NCI-H1694 (cell line): Measurements from ENCODE around the gene CAMK2B.
"Not testable (repeated sequence)": the region's sequence is repeated elsewhere in the genome, so short reads cannot be mapped to it uniquely, and the experiment has no call there.

Experiments
- DNase-seq: peaks from one replicate; lab custom pipeline; 2025; lab: John Stamatoyannopoulos, UW

CAMK2B gene

DNA sequence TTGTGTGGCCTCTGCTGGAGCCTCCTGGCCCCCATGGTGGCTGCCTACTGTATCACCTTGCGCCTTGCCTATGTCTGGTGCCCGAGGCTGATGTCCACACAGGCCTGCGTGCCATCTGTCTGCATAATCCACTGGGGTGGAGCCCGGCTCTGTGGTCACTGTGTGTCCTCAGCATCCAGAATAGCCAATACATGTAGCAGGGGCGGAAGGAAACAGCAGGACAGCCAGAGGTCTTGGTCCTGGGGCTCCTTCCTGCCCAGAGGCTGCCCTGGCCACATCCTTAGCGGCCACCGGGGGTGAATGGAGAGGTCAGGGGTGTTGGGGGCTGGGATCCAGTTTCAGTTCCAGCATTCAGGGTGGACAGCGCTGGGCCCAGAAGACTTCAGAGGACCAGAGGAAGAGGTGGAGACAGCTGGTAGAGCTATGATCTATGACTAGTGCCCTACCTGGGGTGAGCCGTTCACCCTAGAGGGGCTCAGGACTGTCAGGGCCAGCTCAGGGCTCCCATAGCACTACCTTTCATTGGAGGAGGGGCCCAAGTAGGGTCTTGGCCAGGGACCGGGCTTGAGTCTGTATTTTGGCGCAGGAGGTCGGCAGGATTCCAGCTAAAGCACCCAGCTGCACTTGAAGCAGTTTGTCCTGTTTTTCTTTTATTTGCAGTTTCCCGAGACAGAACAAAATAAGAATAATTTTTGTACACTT lies 108.7 kb downstream of the CAMK2B start:
- no peak for DNase-seq

DNA sequence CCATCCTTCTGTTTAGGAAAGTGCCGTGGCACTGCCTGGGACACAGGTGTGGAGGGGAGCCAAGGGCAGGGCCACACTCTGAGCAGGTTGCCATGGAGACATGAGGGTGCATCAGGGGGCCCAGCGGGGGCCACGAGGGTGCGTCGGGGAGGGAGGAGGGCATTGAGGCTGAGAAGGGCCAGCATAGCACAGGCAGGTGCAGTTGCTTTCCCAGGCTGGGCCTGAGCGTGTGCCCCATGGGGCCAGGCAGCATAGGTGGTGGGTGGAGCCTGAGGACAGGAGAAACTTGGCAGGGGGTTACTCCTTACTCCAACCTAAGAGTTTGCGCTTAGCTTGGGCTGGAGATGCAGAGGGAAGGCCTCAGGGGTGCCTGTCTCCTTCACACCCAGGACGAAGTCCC lies 109.4 kb downstream of the CAMK2B start:
- DNase-seq: no peak

DNA sequence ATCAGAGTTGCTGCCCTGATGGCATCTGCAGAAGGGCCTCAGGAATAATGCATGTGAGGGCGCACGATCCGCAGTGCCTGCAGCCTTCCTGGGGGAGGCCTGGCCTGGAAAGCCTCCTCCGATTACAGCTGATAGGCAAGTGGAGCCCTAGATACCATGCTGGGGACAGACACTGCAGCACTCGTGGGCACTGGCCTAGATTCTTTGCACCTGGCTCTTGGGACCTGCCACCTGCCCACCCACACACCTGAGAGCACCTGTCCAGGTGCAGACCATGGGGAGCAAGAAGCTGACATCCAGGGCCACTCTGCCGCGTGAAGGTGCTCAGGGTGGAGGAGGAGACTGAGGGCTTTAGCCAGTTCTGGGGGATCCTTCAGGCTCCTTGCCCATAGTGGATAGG lies 109.9 kb downstream of the CAMK2B start:
- no peak for DNase-seq

DNA sequence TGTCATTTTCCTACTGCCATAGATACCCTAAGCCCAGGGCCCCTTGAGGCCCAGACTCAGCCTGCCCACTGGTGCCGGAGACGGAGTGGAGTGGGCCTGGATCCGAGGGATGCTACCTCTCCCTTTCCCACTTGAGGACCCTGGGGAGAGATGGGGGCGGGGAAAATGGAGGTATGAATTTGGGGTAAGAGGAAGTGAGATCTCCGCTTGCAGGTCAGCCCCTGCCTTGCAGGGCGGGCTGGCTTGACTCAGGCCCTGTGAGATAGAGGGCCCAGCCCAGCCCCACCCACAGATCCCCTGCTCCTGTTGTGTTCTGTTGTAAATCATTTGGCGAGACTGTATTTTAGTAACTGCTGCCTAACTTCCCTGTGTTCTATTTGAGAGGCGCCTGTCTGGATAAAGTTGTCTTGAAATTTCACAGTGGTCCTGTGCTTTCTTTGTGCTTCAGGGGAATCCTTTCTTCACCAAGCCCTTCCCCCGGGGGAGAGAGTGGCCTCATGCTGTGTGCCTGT lies 111.5 kb downstream of the CAMK2B start:
- no peak for DNase-seq

DNA sequence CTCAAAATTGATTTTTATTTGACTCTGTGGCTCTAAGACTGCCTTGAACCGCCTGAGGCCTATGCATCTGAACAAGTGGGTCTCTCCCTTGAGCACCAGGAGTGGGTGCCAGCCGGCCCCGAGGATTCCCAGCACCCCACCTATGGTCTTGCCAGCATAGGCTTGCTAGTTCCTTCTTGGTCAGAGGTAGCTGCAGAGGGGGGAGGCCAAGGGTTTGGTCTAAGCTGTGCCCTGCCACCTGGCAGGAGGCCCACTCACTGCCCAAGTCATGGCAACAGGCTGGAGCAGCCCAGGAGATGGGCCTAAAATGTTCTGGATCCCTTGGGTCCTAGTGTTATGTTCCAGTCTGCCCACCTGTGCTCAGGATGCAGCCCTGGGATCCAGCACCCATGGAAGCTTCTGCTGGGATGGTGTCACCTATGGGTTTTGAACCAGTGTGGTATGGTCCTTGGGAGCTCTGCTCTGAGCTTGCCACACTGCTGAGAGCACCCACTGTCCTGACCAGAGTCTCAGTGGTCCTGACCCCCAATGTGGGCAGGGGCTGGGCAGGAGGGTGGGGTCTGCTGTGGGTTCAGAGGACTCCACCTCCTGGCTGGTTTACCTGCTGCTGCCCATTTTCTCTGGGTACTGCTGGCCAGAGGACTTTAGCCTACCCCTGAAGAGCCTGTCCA lies 112.1 kb downstream of the CAMK2B start:
- DNase-seq: no peak

DNA sequence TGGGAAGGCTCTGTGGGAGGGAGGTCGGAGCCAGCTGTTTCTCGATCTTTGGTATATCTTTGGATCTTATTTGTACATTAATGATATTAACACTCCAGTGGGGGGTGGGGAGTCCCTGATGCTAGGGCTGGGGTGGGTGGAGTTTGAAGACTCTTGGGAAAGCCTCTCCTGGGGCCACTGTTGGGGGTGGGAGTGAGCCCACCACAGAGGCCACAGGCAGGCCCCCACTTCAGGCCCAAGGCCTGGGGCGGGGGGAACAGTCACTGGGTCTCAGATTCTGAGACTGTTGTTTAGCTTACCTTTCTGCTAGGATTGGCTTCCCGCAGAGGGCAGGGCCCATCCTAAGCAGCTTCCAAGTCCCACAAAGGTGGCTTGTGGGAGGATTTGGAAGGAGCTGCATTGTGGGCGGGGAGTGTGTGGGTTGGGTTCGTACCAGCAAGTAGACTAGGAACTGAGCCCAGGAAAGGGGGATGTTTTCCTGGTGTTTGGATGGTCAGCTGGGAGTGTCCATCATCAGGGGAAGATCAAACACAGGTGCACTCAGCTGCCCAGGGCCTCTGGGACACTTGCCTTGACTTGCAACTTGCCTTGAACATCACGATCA lies 112.7 kb downstream of the CAMK2B start:
- no peak for DNase-seq

DNA sequence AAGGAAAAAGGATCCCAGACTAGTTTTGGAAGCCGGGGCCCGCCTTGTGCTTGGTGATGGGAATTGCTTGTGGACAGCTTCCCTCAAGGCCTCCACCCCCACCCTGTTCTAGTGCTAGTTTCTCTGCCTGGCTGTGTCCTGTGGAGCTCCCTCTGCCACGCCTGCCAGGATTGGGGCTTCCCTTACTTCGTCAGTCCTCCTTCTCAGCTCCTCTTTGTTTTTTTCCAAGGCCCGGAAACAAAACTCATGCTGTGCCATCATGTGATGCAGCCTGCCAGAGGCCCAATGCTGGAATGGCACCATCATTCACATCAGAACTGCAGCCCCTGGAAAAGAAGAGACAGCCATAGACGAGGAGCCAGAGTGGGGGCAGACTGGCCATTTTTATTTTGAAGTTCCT lies 113.4 kb downstream of the CAMK2B start:
- no peak for DNase-seq

DNA sequence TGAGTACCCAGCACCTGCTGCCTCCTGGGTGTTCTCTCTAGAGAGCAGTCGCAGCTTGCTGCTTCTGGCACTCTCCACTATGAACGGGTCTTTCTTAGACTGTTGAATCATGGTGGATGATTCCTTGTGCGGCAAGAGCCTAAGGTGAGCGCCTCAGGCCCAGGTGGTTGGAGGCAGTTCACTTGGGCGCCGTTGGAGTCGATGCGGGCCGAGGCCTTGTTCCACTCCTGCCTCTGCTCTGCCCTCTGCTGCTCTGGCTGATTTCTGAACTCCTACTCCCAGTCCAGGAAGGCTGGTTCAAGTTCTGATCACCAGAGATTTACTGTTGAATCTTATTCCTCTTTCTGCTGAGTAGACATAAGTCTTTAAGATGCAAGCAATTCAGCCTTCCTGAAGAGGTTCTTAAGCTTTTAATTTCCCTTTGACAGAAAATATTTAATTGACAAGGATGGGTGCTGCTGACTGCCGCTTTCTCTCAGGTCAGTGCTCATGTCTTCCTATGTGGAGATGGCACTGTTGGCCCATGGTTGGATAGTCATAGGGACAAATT lies 114.2 kb downstream of the CAMK2B start:
- no peak for DNase-seq

DNA sequence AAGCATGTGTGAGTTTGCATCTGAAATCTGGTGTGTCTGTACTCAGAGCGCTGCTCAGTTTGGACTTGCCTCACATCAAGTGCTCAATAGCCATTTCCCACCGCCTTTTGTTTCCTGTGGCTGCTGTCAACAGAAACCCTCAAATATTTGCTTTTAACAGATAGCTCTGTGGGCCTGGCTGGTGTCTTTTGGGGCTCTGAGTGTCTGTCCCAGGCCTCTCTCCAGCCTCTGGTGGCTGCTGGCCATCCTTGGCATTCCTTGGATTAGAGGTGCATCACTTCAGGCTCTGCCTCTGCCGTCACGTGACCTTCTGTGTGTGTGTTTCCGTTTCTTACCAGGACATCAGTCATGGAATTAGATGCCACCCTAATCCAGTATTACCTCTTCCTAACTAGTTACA lies 115.3 kb downstream of the CAMK2B start:
- no peak for DNase-seq

DNA sequence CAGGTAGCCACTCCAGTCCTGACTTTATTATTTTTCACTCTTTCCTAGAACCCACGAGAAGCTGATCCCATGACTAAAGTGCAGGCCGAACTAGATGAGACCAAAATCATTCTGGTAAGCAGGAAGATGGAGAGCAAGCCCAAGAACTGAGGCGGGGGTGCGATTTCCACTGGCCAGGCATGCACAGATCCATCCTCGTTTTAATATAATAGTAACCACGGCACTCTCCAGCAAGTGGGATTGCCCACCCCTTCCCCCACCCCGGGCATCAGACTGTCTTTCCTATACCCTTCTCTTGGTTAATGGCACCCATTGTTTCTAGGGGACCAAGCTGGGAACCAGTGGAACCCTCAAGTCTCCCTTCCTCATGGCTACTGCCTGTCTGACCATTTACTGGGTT lies 117.3 kb downstream of the CAMK2B start:
- DNase-seq: no peak

DNA sequence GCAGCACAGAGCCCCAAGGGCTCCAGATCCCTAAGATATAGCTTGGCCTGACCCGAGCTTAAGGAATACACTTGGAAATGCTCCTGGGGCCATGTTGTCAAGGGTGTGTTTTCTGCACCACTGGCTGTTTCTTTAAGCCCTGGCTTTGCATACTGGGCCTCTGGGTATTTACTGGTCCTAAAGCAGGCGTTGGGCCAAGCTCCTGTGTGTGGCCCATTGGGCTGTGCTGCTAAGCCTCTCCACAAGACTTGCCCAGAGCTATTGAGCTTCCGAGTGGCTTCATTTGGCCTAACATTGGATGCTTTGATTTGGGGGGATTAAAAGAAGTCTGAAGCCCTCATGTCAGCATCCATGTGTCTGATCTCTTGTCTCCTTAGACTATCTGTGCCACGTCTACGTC lies 119.4 kb downstream of the CAMK2B start:
- no peak for DNase-seq

DNA sequence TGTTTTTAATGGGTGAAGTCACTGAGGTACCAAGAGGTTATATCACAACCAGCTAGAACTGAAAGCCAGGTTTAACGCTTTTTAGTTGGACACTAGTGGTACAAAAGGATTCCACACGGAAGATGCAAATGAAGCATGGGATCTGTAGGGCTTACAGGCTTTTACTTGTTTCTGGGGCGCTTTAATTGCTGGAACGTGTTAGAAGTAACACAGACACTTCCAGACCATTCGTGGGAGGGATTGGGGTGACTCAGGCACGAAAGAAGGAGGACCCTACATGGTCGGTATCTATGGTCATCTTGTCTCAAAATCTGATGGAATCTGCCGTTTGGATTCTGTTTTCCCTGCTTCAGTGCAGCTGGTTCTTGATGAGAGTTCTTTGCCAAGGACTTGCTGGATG lies 123.6 kb downstream of the CAMK2B start:
- DNase-seq: no peak

DNA sequence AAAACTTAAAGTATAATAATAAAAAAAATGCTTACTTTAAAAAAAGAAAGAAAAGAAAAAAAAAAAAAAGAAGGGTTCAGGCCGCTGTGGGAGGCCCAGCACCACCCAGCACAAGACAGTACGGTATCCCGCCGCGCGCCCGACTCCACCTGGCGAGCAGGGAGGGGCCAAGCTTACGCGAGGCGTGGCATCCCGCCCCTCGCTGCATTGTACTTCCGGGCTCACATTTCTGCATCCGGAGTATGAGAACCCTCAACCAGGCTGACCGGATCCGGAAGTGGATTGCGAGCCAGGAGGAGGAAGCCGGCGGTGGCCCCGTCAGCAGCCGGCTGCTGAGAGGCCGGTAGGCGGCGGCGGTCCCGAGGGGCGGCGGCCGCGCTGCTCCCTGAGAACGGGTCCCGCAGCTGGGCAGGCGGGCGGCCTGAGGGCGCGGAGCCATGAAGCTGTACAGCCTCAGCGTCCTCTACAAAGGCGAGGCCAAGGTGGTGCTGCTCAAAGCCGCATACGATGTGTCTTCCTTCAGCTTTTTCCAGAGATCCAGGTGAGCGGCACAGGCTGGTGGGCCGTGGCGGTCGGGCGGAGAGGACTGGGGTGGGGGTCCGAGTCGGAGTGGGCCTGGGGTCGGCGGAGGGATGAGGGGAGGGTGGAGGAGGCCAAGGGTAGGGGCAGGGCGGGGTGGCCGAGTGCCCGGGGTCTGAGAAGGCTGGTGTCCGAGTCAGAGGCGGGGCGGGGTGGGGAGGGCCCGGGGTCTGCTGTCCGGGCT lies 124.5 kb downstream of the CAMK2B start, which contains the start of gene YKT6:
Gene YKT6, plus strand, starts transcription at position 280 of the 763 bp plus-strand sequence. Its CDS starts 158 bp downstream, at position 438.
- peak; percentile 94 for DNase-seq

DNA sequence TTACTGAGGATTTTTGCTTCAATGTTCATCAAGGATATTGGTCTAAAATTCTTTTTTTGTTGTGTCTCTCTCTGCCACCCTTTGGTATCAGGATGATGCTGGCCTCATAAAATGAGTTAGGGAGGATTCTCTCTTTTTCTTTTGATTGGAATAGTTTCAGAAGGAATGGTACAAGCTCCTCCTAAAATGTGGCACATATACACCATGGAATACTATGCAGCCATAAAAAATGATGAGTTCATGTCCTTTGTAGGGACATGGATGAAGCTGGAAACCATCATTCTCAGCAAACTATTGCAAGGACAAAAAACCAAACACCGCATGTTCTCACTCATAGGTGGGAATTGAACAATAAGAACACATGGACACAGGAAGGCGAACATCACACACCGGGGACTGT lies 125.2 kb downstream of the CAMK2B start:
- not testable (repeated sequence) for DNase-seq

DNA sequence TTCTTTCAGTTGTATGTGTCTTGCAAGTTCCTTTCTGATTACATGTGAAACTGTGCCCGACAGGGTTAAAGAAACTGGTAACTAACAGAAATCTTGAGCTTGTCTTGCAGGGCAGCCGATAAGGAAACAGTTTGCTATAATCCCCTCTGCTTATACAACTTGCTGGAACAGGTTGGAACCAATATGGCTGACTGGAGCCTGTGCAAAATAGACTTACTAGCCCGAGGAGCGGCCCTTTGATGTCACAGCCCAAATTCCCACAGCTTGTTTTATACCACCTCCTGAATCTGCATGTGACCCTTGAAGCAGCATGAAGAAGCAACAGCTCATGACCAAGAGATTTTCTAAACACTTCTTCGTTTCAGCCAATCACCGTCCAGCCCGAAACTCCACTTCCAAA lies 127.9 kb downstream of the CAMK2B start:
- DNase-seq: no peak

DNA sequence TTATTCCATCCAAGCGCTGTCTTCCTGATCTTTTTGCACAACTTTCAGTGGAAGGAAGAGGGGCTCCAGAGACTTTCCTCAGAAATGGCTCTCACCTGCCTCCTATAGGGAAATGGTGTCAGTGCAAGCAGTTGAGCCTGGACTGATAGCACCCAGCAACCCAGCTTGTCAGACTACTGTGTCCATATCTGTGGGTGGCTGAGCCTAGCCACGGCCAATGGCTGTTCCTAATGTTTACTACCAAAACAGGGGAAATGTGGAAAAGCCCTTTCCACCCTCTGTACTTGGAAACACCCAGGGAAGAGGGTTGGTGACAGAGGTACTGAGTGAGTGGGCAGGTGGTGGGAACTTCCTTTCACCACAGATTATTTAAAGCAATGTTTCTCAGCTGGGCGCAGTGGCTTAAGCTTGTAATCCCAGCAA lies 128.9 kb downstream of the CAMK2B start:
- peak; percentile 81 for DNase-seq

DNA sequence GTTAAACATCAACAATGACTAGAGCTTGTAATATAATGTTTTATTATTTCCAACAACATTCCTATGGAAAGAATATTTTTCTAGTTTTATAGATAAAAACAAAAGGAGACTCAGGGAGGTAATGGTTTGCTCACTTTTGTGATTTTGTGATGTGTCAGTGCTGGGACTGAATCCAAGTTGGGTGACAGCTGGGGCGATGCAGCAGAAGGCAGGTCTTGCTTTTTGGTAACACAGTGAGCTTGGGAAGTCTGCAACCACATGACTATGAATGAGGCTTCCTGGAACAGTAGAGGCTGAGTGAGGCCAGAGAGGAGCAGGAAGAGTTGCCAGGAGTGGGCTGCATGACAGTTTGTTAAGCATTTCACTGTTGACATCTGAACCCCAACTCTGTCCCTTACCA lies 129.5 kb downstream of the CAMK2B start:
- DNase-seq: peak; percentile 88

DNA sequence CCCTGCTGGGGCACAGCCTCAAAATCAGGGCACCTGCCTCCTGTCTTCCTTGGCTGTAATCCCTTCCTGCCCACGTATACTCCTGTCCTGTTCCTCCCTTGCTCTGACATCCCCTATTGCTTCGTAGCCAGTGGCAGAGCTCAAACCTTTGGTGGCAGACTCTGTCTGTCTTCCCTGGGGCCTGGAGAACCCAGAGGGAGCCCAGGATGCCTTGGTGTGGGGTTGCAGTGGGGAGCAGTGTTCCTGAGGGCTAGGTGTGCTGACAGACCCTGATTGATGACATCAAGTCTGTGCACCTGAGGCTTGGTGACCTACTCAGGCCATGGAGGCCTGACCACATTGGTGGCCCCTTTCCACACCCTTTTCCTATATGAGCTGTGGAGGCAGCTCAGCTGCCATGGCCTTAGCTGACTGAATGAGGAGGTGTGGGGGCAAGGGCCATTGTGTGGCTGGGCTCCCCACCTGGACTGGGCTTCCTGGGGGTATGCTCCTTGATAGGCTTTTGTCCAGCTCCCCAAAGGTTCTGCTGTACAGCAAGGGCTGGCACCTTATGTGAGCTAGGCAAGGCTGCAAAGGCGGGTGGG lies 130.7 kb downstream of the CAMK2B start:
- DNase-seq: no peak

DNA sequence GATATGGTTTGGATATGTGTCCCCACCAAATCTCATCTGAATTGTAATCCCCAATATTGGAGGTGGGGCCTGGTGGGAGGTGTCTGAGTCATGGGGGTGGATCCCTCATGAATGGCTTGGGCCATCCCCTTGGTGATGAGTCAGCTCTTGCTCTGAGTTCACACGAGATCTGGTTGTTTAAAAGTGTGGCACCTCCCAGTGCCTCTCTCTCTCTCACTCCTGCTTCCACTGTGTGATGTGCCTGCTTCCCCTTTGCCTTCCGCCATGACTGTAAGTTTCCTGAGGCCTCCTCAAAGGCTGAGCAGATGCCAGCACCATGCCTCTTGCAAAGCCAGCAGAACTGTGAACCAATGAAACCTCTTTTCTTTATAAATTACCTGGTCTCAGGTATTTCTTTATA lies 131.3 kb downstream of the CAMK2B start:
- DNase-seq: no peak

DNA sequence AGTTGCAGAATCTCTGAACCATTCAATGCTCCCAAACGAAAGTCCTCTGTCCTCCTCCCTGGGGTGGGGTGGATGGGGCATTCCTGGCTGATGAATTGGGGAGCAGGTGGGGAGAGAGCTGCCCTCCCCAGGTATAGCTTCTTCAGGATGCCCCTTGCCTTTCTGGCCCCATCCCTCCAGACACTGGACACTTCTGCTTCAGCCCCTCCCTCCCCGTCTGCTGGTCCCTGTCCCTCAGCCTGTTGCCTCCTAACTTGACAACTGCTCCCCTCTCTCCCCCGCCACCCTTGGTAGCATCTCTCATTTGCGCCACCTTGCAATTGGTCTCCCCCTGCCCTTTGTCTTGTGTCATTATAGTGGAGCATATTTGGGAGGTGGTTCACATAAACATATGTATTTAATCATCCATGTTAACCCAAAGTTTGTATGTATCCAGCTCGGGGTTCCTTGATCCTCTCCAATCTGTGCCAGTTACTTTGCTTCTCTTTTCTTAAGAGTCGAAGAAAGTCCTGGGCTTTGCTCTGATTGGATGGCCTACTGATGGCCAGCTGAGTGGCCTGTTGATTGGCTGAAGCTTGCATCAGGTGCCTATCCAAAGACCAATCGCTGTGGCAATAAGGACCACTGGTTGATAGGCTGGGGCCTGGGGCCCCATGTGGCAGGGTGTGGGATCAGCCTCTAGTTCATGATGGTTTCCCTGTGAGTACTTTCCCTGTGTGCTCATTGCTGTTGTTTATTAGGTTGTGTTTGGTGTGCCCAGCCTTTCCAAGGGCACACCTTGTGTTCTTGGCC lies 132.2 kb downstream of the CAMK2B start:
- DNase-seq: no peak

DNA sequence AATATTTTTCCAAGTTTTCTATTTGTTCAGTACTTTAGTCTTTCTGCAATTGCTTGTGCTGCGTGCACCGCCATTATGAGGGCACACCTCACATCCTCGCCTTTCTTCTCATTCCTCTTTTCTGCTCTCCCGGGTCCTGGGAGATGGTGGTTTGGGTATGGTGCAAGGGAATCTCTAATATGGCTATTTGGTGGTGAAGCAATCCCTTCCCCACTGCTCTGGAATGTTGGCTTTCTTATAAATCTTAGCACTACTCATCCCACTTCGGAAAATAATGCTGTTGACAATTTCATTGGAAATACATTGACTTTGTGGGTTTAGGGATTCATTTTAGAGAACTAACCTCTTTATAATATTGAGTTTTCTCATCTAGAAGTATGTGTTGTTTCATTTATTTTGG lies 134.2 kb downstream of the CAMK2B start:
- no peak for DNase-seq
